ENCODE results near the gene MAGEB5. TPM values are rescaled to one million over a fixed set of nuclear protein-coding genes. Genes with fewer than 3 reads are reported as not detected.
"Not testable (repeated sequence)": the region's sequence is repeated elsewhere in the genome, so short reads cannot be mapped to it uniquely, and the experiment has no call there.

Gene MAGEB5
- total RNA-seq, 1 experiment from 2014 or later = not detected

DNA sequence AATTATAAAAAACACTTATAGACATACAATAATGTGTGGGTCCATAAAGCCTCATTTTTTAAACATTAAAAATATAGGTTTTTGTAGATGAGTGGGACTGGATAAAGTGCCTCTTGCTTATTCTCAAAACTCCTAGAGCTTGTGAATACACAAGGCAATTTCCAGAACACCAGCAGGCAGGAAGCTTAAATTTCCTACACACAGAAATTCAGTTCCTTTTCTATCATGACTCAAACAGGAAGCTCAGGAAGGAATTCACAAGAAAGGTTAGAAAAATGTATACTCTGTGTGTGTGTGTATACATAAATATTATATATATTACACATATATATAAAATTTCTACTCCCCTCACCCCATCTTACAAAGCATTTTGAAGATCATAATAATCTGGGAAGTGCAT is 12.4 kb upstream of the MAGEB5 start:
- Histone ChIP-seq H3K9me2 (replicated peaks; ENCODE audit: low read length) (no peaks in the 10 kb centered on the region), H3K9me3 (ENCODE audit: low read length) (0 out of 2 replicates have a peak, but pooled peaks cover 4% of the 10 kb centered on the region), H4K20me1 (ENCODE audit: low read length) (no peaks in the 10 kb centered on the region), H3F3A (ENCODE audit: low read length, unreplicated experiment) (no peaks in the 10 kb centered on the region), H3K27me3 (ENCODE audit: low read length) (no peaks in the 10 kb centered on the region), H3K79me2 (ENCODE audit: low read length) (no peaks in the 10 kb centered on the region), H3K36me3 (ENCODE audit: low read depth, low read length) (no peaks in the 10 kb centered on the region), H3K27ac (ENCODE audit: low read length) (no peak overlapping the region), H3K4me3 (ENCODE audit: low read length) (no peak overlapping the region), H3K4me2 (ENCODE audit: low read length) (no peak overlapping the region), H3K4me1 (ENCODE audit: insufficient read depth, low read length) (no peaks in the 10 kb centered on the region), H3K9ac (ENCODE audit: low read length) (no peak overlapping the region), H2AFZ (ENCODE audit: low read length) (no peak overlapping the region)
- ChIA-PET CTCF (no interaction called here), POLR2A (ENCODE audit: unreplicated experiment) (no interaction called here)
- no TSS peak for BruUV-seq (replicated peaks)
- no peak for ATAC-seq
- intact Hi-C loops (cut with micrococcal nuclease) = no loop called here
- TF ChIP-seq EZH2 (IDR thresholded peaks at IDR 0.05; ENCODE audit: low read length, unreplicated experiment) (no peak), EZH2phosphoT487 (IDR thresholded peaks at IDR 0.05; ENCODE audit: borderline replicate concordance, low read length) (no peak)
- TF ChIP-seq, protein P1, sequence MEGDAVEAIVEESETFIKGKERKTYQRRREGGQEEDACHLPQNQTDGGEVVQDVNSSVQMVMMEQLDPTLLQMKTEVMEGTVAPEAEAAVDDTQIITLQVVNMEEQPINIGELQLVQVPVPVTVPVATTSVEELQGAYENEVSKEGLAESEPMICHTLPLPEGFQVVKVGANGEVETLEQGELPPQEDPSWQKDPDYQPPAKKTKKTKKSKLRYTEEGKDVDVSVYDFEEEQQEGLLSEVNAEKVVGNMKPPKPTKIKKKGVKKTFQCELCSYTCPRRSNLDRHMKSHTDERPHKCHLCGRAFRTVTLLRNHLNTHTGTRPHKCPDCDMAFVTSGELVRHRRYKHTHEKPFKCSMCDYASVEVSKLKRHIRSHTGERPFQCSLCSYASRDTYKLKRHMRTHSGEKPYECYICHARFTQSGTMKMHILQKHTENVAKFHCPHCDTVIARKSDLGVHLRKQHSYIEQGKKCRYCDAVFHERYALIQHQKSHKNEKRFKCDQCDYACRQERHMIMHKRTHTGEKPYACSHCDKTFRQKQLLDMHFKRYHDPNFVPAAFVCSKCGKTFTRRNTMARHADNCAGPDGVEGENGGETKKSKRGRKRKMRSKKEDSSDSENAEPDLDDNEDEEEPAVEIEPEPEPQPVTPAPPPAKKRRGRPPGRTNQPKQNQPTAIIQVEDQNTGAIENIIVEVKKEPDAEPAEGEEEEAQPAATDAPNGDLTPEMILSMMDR (conservative IDR thresholded peaks at IDR 0.05; ENCODE audit: low read depth, low read length) = no peak
- DNase-seq = no peak

DNA sequence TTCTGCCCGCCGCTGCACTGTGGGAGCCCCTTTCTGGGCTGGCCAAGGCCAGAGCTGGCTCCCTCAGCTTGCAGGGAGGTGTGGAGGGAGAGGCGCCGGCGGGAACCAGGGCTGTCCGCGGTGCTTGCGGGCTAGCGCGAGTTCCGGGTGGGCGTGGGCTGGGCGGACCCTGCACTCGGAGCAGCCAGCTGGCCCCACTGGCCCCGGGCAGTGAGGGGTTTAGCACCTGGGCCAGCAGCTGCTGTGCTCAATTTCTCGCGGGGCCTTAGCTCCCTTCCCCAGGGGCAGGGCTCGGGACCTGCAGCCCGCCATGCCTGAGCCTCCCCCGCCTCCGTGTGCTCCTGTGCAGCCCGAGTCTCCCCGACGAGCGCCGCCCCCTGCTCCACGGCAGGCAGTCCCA is 11.3 kb upstream of the MAGEB5 start:
- POLR2A ChIA-PET (ENCODE audit: unreplicated experiment); H2AFZ ChIP-seq (ENCODE audit: low read length); intact Hi-C loops (cut with micrococcal nuclease); H4K20me1 ChIP-seq (ENCODE audit: low read length); H3K4me1 ChIP-seq (ENCODE audit: insufficient read depth, low read length); H3K9me3 ChIP-seq (ENCODE audit: low read length); DNase-seq; H3K4me2 ChIP-seq (ENCODE audit: low read length); CTCF ChIA-PET; H3K79me2 ChIP-seq (ENCODE audit: low read length); ATAC-seq; BruUV-seq (replicated peaks); H3K9ac ChIP-seq (ENCODE audit: low read length); H3F3A ChIP-seq (ENCODE audit: low read length, unreplicated experiment); H3K4me3 ChIP-seq (ENCODE audit: low read length); H3K27ac ChIP-seq (ENCODE audit: low read length); H3K27me3 ChIP-seq (ENCODE audit: low read length); H3K9me2 ChIP-seq (replicated peaks; ENCODE audit: low read length); H3K36me3 ChIP-seq (ENCODE audit: low read depth, low read length): not testable (repeated sequence)

DNA sequence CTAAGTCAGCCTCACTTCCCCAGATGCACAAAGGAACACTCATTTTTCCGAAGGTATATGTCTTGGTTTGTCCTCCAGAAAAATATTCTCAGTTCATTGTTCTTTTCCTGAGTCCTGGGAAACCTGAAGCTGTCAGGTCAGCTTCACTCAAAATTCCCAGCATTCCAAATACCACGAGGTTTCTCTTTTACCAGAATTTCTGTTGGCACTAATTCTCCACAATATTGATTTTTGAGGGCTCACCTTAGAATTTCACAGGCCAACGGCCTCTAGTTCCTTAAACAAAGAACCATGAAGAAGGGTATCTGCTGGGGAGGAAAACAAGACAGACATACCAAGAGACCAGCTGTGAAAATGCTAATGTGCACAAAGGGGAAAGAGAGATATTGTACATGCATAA is 8.0 kb upstream of the MAGEB5 start:
- H3K9me2 ChIP-seq (replicated peaks; ENCODE audit: low read length) = no peaks in the 10 kb centered on the region
- no peaks in the 10 kb centered on the region for H3K36me3 ChIP-seq (ENCODE audit: low read depth, low read length)
- no peaks in the 10 kb centered on the region for H3K4me1 ChIP-seq (ENCODE audit: insufficient read depth, low read length)
- intact Hi-C loops (cut with micrococcal nuclease) = no loop called here
- BruUV-seq (replicated peaks) = no TSS peak
- H4K20me1 ChIP-seq (ENCODE audit: low read length) = no peaks in the 10 kb centered on the region
- POLR2A ChIA-PET (ENCODE audit: unreplicated experiment) = no interaction called here
- no peak overlapping the region for H3K4me2 ChIP-seq (ENCODE audit: low read length)
- ATAC-seq (no peak), DNase-seq (no peak)
- H3K79me2 ChIP-seq (ENCODE audit: low read length) = no peaks in the 10 kb centered on the region
- H3K27me3 ChIP-seq (ENCODE audit: low read length) = no peaks in the 10 kb centered on the region
- H3K9me3 ChIP-seq (ENCODE audit: low read length) = no peaks in the 10 kb centered on the region
- CTCF ChIA-PET = no interaction called here
- H3F3A ChIP-seq (ENCODE audit: low read length, unreplicated experiment) = no peaks in the 10 kb centered on the region
- TF ChIP-seq EZH2phosphoT487 (IDR thresholded peaks at IDR 0.05; ENCODE audit: borderline replicate concordance, low read length) (no peak), EZH2 (IDR thresholded peaks at IDR 0.05; ENCODE audit: low read length, unreplicated experiment) (no peak)
- TF ChIP-seq, protein P1 (conservative IDR thresholded peaks at IDR 0.05; ENCODE audit: low read depth, low read length) = no peak
- no peak overlapping the region for H3K9ac ChIP-seq (ENCODE audit: low read length)
- no peak overlapping the region for H2AFZ ChIP-seq (ENCODE audit: low read length)
- H3K27ac ChIP-seq (ENCODE audit: low read length) = no peak overlapping the region
- no peak overlapping the region for H3K4me3 ChIP-seq (ENCODE audit: low read length)
